Astrocyte (in vitro differentiated cells and primary cell): ENCODE data around the gene CAPN12. TPM values are rescaled to one million over a fixed set of nuclear protein-coding genes. Genes with fewer than 3 reads are reported as not detected.

Experiments
- DNase-seq: peaks from one replicate; pipeline ENCODE4 v3.0.0-alpha.2; 2010; ENCODE audit warnings: low read depth
- FAIRE-seq: peaks from 2 replicates; lab custom pipeline; 2011; peaks lifted over from hg19 to GRCh38; lab: Jason Lieb, UNC
- H2AFZ ChIP-seq: 2 replicates; pipeline ENCODE4 v1.6.0; 2012; ENCODE audit warnings: low read depth, low read length, inconsistent platforms
- H3K27ac ChIP-seq: 2 replicates; pipeline ENCODE4 v1.5.1; 2011; ENCODE audit warnings: low read depth, low read length, inconsistent platforms
- H3K27me3 ChIP-seq: 2 replicates; pipeline ENCODE4 v1.6.0; 2011; ENCODE audit warnings: low read length, inconsistent platforms; ENCODE audit not compliant: insufficient read depth
- H3K36me3 ChIP-seq: 2 replicates; pipeline ENCODE4 v1.5.1; 2011; ENCODE audit warnings: low read length, inconsistent platforms; ENCODE audit not compliant: insufficient read depth
- H3K4me1 ChIP-seq: 2 replicates; pipeline ENCODE4 v1.5.1; 2011; ENCODE audit warnings: low read length, inconsistent platforms; ENCODE audit not compliant: insufficient read depth
- H3K4me2 ChIP-seq: 2 replicates; pipeline ENCODE4 v1.6.0; 2012; ENCODE audit warnings: low read length, inconsistent platforms
- H3K4me3 ChIP-seq: 2 replicates; pipeline ENCODE4 v1.5.1; 2011; ENCODE audit warnings: low read depth, mild to moderate bottlenecking, low read length, inconsistent platforms; ENCODE audit not compliant: insufficient read depth
- H3K79me2 ChIP-seq: 2 replicates; pipeline ENCODE4 v1.6.0; 2012; ENCODE audit warnings: mild to moderate bottlenecking, low read length, inconsistent platforms; ENCODE audit not compliant: insufficient read depth
- H3K9ac ChIP-seq: 2 replicates; pipeline ENCODE4 v1.6.0; 2012; ENCODE audit warnings: mild to moderate bottlenecking, low read length, inconsistent platforms
- H3K9me3 ChIP-seq: 2 replicates; pipeline ENCODE4 v1.5.1; 2012; ENCODE audit warnings: low read depth, mild to moderate bottlenecking, low read length, inconsistent platforms; ENCODE audit not compliant: insufficient read depth
- H4K20me1 ChIP-seq: 2 replicates; pipeline ENCODE4 v1.6.0; 2012; ENCODE audit warnings: low read length, inconsistent platforms; ENCODE audit not compliant: insufficient read depth
- H3K27ac Mint-ChIP-seq: one replicate; pipeline ENCODE4 v1.8.0; 2021; ENCODE audit warnings: mild to moderate bottlenecking, mixed read lengths; ENCODE audit not compliant: unreplicated experiment
- H3K27me3 Mint-ChIP-seq: one replicate; pipeline ENCODE4 v1.8.0; 2021; ENCODE audit warnings: low read depth, mixed read lengths; ENCODE audit not compliant: unreplicated experiment
- H3K36me3 Mint-ChIP-seq: one replicate; pipeline ENCODE4 v1.8.0; 2021; ENCODE audit warnings: low read depth, mixed read lengths; ENCODE audit not compliant: unreplicated experiment
- H3K4me1 Mint-ChIP-seq: one replicate; pipeline ENCODE4 v1.8.0; 2021; ENCODE audit warnings: low read depth, mixed read lengths; ENCODE audit not compliant: unreplicated experiment
- H3K4me3 Mint-ChIP-seq: one replicate; pipeline ENCODE4 v1.8.0; 2021; ENCODE audit warnings: mild to moderate bottlenecking, moderate library complexity, mixed read lengths; ENCODE audit not compliant: unreplicated experiment
- H3K9me3 Mint-ChIP-seq: one replicate; pipeline ENCODE4 v1.8.0; 2021; ENCODE audit warnings: mild to moderate bottlenecking, mixed read lengths; ENCODE audit not compliant: unreplicated experiment
- CTCF ChIP-seq: IDR thresholded peaks from 2 replicates; pipeline ENCODE4 v1.5.1; 2011; ENCODE audit warnings: low read depth, mild to moderate bottlenecking, inconsistent platforms, low read length, moderate library complexity; ENCODE audit not compliant: insufficient read depth
- EZH2 ChIP-seq: IDR thresholded peaks from 2 replicates; pipeline ENCODE4 v1.6.1; 2012; ENCODE audit warnings: mild to moderate bottlenecking, low read length, inconsistent platforms; ENCODE audit not compliant: insufficient read depth
- total RNA-seq: library from RNA; stranded (reverse); gene quantifications from 2 replicates; pipeline ENCODE4 v1.2.1, GENCODE V29; 2021

CAPN12 gene
- total RNA-seq, 1 donor from 2014 or later: 4.6 TPM

GRCh38 chr19:38781058-38781457 is 36.8 kb upstream of the CAPN12 start:
- TF ChIP-seq CTCF (no peak), EZH2 (no peak)
- no peak overlapping the region for H3K4me3 ChIP-seq
- no peak overlapping the region for H3K9ac ChIP-seq
- no peak overlapping the region for H2AFZ ChIP-seq
- no peaks in the 10 kb centered on the region for H3K9me3 ChIP-seq
- FAIRE-seq (no peak), DNase-seq (no peak)
- Mint-ChIP-seq H3K27ac (no peak overlapping the region), H3K9me3 (peaks cover 3% of the 10 kb centered on the region), H3K4me3 (no peak overlapping the region), H3K4me1 (no peaks in the 10 kb centered on the region), H3K36me3 (no peaks in the 10 kb centered on the region), H3K27me3 (peaks cover 28% of the 10 kb centered on the region)
- peaks cover 7% of the 10 kb centered on the region for H3K27me3 ChIP-seq
- no peaks in the 10 kb centered on the region for H3K36me3 ChIP-seq
- H3K27ac ChIP-seq: no peak overlapping the region
- no peak overlapping the region for H3K4me2 ChIP-seq
- H4K20me1 ChIP-seq: no peaks in the 10 kb centered on the region
- H3K79me2 ChIP-seq: no peaks in the 10 kb centered on the region
- no peaks in the 10 kb centered on the region for H3K4me1 ChIP-seq

GRCh38 chr19:38780443-38780842 is 36.2 kb upstream of the CAPN12 start:
- Histone ChIP-seq H3K27ac (no peak overlapping the region), H2AFZ (no peak overlapping the region), H3K4me2 (no peak overlapping the region), H3K9ac (no peak overlapping the region), H3K4me1 (no peaks in the 10 kb centered on the region), H3K36me3 (no peaks in the 10 kb centered on the region), H3K27me3 (peaks cover 7% of the 10 kb centered on the region), H4K20me1 (no peaks in the 10 kb centered on the region), H3K4me3 (no peak overlapping the region), H3K79me2 (no peaks in the 10 kb centered on the region), H3K9me3 (no peaks in the 10 kb centered on the region)
- DNase-seq (no peak), FAIRE-seq (no peak)
- TF ChIP-seq CTCF (no peak), EZH2 (no peak)
- Mint-ChIP-seq H3K36me3 (no peaks in the 10 kb centered on the region), H3K4me1 (no peaks in the 10 kb centered on the region), H3K27ac (no peak overlapping the region), H3K9me3 (peaks cover 3% of the 10 kb centered on the region), H3K4me3 (no peak overlapping the region), H3K27me3 (peaks cover 28% of the 10 kb centered on the region)

GRCh38 chr19:38778733-38779132 is 34.5 kb upstream of the CAPN12 start:
- no peak overlapping the region for H3K4me3 Mint-ChIP-seq
- DNase-seq (no peak), FAIRE-seq (no peak)
- Histone ChIP-seq H2AFZ (no peak overlapping the region), H4K20me1 (no peaks in the 10 kb centered on the region), H3K4me1 (no peaks in the 10 kb centered on the region), H3K36me3 (no peaks in the 10 kb centered on the region), H3K9ac (no peak overlapping the region), H3K27me3 (peaks cover 7% of the 10 kb centered on the region), H3K4me2 (no peak overlapping the region), H3K9me3 (no peaks in the 10 kb centered on the region), H3K4me3 (no peak overlapping the region), H3K79me2 (no peaks in the 10 kb centered on the region), H3K27ac (no peak overlapping the region)
- H3K27ac Mint-ChIP-seq: no peak overlapping the region
- no peaks in the 10 kb centered on the region for H3K9me3 Mint-ChIP-seq
- TF ChIP-seq EZH2 (no peak), CTCF (no peak)
- peaks cover 31% of the 10 kb centered on the region for H3K27me3 Mint-ChIP-seq
- no peaks in the 10 kb centered on the region for H3K36me3 Mint-ChIP-seq
- no peaks in the 10 kb centered on the region for H3K4me1 Mint-ChIP-seq
